Measurements from ENCODE around the gene CEP164. TPM values are rescaled to one million over a fixed set of nuclear protein-coding genes. Genes with fewer than 3 reads are reported as not detected.

Gene CEP164
- total and polyA plus RNA-seq, 2 experiments from 2014 or later: 13.9 to 23.8 TPM

GRCh38 chr11:117300283-117300663 is 27.4 kb upstream of the CEP164 start:
- peaks cover 25% of the 10 kb centered on the region for H3K27me3 Mint-ChIP-seq (ENCODE audit: insufficient read depth, low read depth, poor library complexity)
- no peak for TF ChIP-seq ZNF462 (CRISPR knock-in tag; IDR thresholded peaks at IDR 0.05)
- no peak for TF ChIP-seq CREB1 (CRISPR knock-in tag; IDR thresholded peaks at IDR 0.05; ENCODE audit: low read depth)
- TF ChIP-seq EZH2 (IDR thresholded peaks at IDR 0.05; ENCODE audit: low read depth, unreplicated experiment): no peak
- TF ChIP-seq ZNF331 (CRISPR knock-in tag; IDR thresholded peaks at IDR 0.05; ENCODE audit: low read depth): no peak
- TF ChIP-seq, protein P1, sequence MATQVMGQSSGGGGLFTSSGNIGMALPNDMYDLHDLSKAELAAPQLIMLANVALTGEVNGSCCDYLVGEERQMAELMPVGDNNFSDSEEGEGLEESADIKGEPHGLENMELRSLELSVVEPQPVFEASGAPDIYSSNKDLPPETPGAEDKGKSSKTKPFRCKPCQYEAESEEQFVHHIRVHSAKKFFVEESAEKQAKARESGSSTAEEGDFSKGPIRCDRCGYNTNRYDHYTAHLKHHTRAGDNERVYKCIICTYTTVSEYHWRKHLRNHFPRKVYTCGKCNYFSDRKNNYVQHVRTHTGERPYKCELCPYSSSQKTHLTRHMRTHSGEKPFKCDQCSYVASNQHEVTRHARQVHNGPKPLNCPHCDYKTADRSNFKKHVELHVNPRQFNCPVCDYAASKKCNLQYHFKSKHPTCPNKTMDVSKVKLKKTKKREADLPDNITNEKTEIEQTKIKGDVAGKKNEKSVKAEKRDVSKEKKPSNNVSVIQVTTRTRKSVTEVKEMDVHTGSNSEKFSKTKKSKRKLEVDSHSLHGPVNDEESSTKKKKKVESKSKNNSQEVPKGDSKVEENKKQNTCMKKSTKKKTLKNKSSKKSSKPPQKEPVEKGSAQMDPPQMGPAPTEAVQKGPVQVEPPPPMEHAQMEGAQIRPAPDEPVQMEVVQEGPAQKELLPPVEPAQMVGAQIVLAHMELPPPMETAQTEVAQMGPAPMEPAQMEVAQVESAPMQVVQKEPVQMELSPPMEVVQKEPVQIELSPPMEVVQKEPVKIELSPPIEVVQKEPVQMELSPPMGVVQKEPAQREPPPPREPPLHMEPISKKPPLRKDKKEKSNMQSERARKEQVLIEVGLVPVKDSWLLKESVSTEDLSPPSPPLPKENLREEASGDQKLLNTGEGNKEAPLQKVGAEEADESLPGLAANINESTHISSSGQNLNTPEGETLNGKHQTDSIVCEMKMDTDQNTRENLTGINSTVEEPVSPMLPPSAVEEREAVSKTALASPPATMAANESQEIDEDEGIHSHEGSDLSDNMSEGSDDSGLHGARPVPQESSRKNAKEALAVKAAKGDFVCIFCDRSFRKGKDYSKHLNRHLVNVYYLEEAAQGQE (IDR thresholded peaks at IDR 0.05; ENCODE audit: unreplicated experiment): no peak
- no peak for TF ChIP-seq ZNF114 (CRISPR knock-in tag; IDR thresholded peaks at IDR 0.05)
- peaks cover 41% of the 10 kb centered on the region for H3K4me1 Mint-ChIP-seq
- Histone ChIP-seq H2AFZ (peak overlapping the region; percentile 40; the same call in 1 of the 2 replicates), H3K36me3 (ENCODE audit: insufficient read depth) (no peaks in the 10 kb centered on the region), H3K27ac (ENCODE audit: low read depth) (no peak overlapping the region), H3K27me3 (ENCODE audit: insufficient read depth) (no peaks in the 10 kb centered on the region), H3K4me2 (peak overlapping the region; percentile 60; the same call in 1 of the 2 replicates), H3K4me1 (ENCODE audit: insufficient read depth) (peaks cover 34% of the 10 kb centered on the region), H4K20me1 (replicated peaks; ENCODE audit: insufficient read depth) (no peaks in the 10 kb centered on the region; the same call in 1 of the 2 replicates), H3K9me2 (ENCODE audit: insufficient read depth) (no peaks in the 10 kb centered on the region), H3K79me2 (replicated peaks; ENCODE audit: insufficient read depth) (no peaks in the 10 kb centered on the region), H3F3A (replicated peaks; ENCODE audit: low read depth) (no peaks in the 10 kb centered on the region), H3K4me3 (no peak overlapping the region)
- DNase-seq (ENCODE audit: low spot score) (peak; percentile 63), ATAC-seq (peak; percentile 67)
- peak overlapping the region; percentile 13; the same call in 1 of the 3 replicates for H3K4me3 Mint-ChIP-seq
- H3K36me3 Mint-ChIP-seq (ENCODE audit: low read depth): no peaks in the 10 kb centered on the region
- no peak overlapping the region; the same call in 1 of the 2 replicates for H3K27ac Mint-ChIP-seq
- no peaks in the 10 kb centered on the region for H3K9me3 Mint-ChIP-seq
